H9 (cell line): Measurements from ENCODE around the gene NUDT21. TPM values are rescaled to one million over a fixed set of nuclear protein-coding genes. Genes with fewer than 3 reads are reported as not detected.

Experiments used
- DNase-seq: peaks from one replicate; pipeline ENCODE4 v3.0.0-alpha.2; 2017
- H2AFZ ChIP-seq: one replicate; pipeline ENCODE4 v1.6.1; 2013; ENCODE audit warnings: mild to moderate bottlenecking, low read length, control low read depth, moderate library complexity
- H2AK5ac ChIP-seq: 2 replicates; pipeline ENCODE4 v1.6.1; 2013; ENCODE audit warnings: low read length, control low read depth, mixed read lengths; ENCODE audit not compliant: insufficient read length
- H2BK120ac ChIP-seq: one replicate; pipeline ENCODE4 v1.6.1; 2013; ENCODE audit warnings: low read depth, mild to moderate bottlenecking, low read length, control low read depth, inconsistent platforms; ENCODE audit not compliant: poor library complexity, severe bottlenecking
- H2BK12ac ChIP-seq: 2 replicates; pipeline ENCODE4 v1.6.1; 2013; ENCODE audit warnings: low read length, control low read depth, mixed read lengths, low read depth; ENCODE audit not compliant: insufficient read length
- H2BK15ac ChIP-seq: 2 replicates; pipeline ENCODE4 v1.6.1; 2013; ENCODE audit warnings: low read depth, low read length, control low read depth
- H2BK20ac ChIP-seq: one replicate; pipeline ENCODE4 v1.6.1; 2013; ENCODE audit warnings: low read depth, mild to moderate bottlenecking, low read length, control low read depth, inconsistent platforms; ENCODE audit not compliant: poor library complexity, severe bottlenecking
- H2BK5ac ChIP-seq: 2 replicates; pipeline ENCODE4 v1.6.1; 2013; ENCODE audit warnings: low read length, control low read depth, mixed read lengths; ENCODE audit not compliant: insufficient read length
- H3K14ac ChIP-seq: 2 replicates; pipeline ENCODE4 v1.6.1; 2013; ENCODE audit warnings: low read length, control low read depth; ENCODE audit not compliant: insufficient read depth
- H3K18ac ChIP-seq: 2 replicates; pipeline ENCODE4 v1.6.1; 2013; ENCODE audit warnings: low read depth, mild to moderate bottlenecking, mixed read lengths, low read length, control low read depth; ENCODE audit not compliant: insufficient read length
- H3K23ac ChIP-seq: 2 replicates; pipeline ENCODE4 v1.6.1; 2013; ENCODE audit warnings: low read length, control low read depth, mixed read lengths, low read depth; ENCODE audit not compliant: insufficient read length
- H3K23me2 ChIP-seq: 2 replicates; pipeline ENCODE4 v1.6.1; 2013; ENCODE audit warnings: low read depth, mild to moderate bottlenecking, mixed read lengths, low read length, control low read depth; ENCODE audit not compliant: insufficient read length, poor library complexity, severe bottlenecking
- H3K27ac ChIP-seq: 2 replicates; pipeline ENCODE4 v1.5.1; 2013; ENCODE audit warnings: low read length, control low read depth, mixed read lengths, low read depth; ENCODE audit not compliant: insufficient read length
- H3K27me3 ChIP-seq: 2 replicates; pipeline ENCODE4 v1.6.1; 2013; ENCODE audit warnings: low read length, control low read depth, inconsistent platforms; ENCODE audit not compliant: insufficient read depth
- H3K4ac ChIP-seq: 2 replicates; pipeline ENCODE4 v1.6.1; 2013; ENCODE audit warnings: low read depth, mild to moderate bottlenecking, control low read depth, inconsistent platforms, low read length, moderate library complexity
- H3K4me1 ChIP-seq: 2 replicates; pipeline ENCODE4 v1.6.1; 2013; ENCODE audit warnings: low read length, control low read depth, inconsistent platforms; ENCODE audit not compliant: insufficient read depth
- H3K4me2 ChIP-seq: 2 replicates; pipeline ENCODE4 v1.6.1; 2013; ENCODE audit warnings: low read length, control low read depth, mixed read lengths; ENCODE audit not compliant: insufficient read length, insufficient read depth
- H3K56ac ChIP-seq: 2 replicates; pipeline ENCODE4 v1.6.1; 2013; ENCODE audit warnings: low read depth, mild to moderate bottlenecking, mixed read lengths, low read length, control low read depth; ENCODE audit not compliant: insufficient read length
- H3K79me1 ChIP-seq: 2 replicates; pipeline ENCODE4 v1.6.1; 2013; ENCODE audit warnings: low read depth, mild to moderate bottlenecking, moderate library complexity, low read length, control low read depth, inconsistent platforms; ENCODE audit not compliant: insufficient read depth, poor library complexity, severe bottlenecking
- H3K79me2 ChIP-seq: 2 replicates; pipeline ENCODE4 v1.6.1; 2013; ENCODE audit warnings: low read length, control low read depth, inconsistent platforms; ENCODE audit not compliant: insufficient read depth
- H3K9ac ChIP-seq: 2 replicates; pipeline ENCODE4 v1.6.1; 2013; ENCODE audit warnings: low read length, control low read depth, mixed read lengths; ENCODE audit not compliant: insufficient read length; ENCODE audit errors: extremely low read depth
- H3K9me3 ChIP-seq: one replicate; pipeline ENCODE4 v1.6.1; 2013; ENCODE audit warnings: low read depth, low read length, inconsistent platforms; ENCODE audit not compliant: control insufficient read depth
- H3T11ph ChIP-seq: one replicate; pipeline ENCODE4 v1.6.1; 2013; ENCODE audit warnings: mild to moderate bottlenecking, low read length, control low read depth, inconsistent platforms
- H4K20me1 ChIP-seq: one replicate; pipeline ENCODE4 v1.6.1; 2013; ENCODE audit not compliant: control insufficient read depth, insufficient read length, insufficient read depth
- H4K5ac ChIP-seq: 2 replicates; pipeline ENCODE4 v1.6.1; 2013; ENCODE audit warnings: low read depth, mild to moderate bottlenecking, mixed read lengths, low read length, control low read depth; ENCODE audit not compliant: insufficient read length
- H4K8ac ChIP-seq: replicated peaks from 2 replicates; pipeline ENCODE4 v1.6.1; 2013; ENCODE audit warnings: low read length, control low read depth, mixed read lengths, low read depth; ENCODE audit not compliant: insufficient read length
- H4K91ac ChIP-seq: 2 replicates; pipeline ENCODE4 v1.6.1; 2013; ENCODE audit warnings: low read depth, mild to moderate bottlenecking, moderate library complexity, mixed read lengths, low read length, control low read depth; ENCODE audit not compliant: insufficient read length
- H3K27ac Mint-ChIP-seq, 3 experiments: 2 replicates in 2 of 3; 3 replicates in 1 of 3; pipeline ENCODE4 v1.8.0; 2020 to 2021; ENCODE audit warnings: mixed read lengths in 3 of 3, mild to moderate bottlenecking in 1 of 3, moderate library complexity in 1 of 3
- H3K27me3 Mint-ChIP-seq: 2 replicates; pipeline ENCODE4 v1.8.0; 2021; ENCODE audit warnings: low read depth, mild to moderate bottlenecking, moderate library complexity, mixed read lengths
- H3K36me3 Mint-ChIP-seq, 3 experiments: 2 replicates in 2 of 3; 3 replicates in 1 of 3; pipeline ENCODE4 v1.8.0; 2020 to 2021; ENCODE audit warnings: low read depth in 3 of 3, mixed read lengths in 3 of 3; ENCODE audit not compliant: insufficient read depth in 1 of 3
- H3K4me1 Mint-ChIP-seq, 2 experiments: 2 replicates each; pipeline ENCODE4 v1.8.0; 2020; ENCODE audit warnings: mixed read lengths in 2 of 2
- H3K4me3 Mint-ChIP-seq, 2 experiments: 2 replicates in 1 of 2; 3 replicates in 1 of 2; pipeline ENCODE4 v1.8.0; 2020 to 2021; ENCODE audit warnings: mild to moderate bottlenecking in 2 of 2, mixed read lengths in 2 of 2, moderate library complexity in 1 of 2
- H3K9me3 Mint-ChIP-seq, 2 experiments: 2 replicates in 1 of 2; 3 replicates in 1 of 2; pipeline ENCODE4 v1.8.0; 2020; ENCODE audit warnings: mild to moderate bottlenecking in 2 of 2, mixed read lengths in 2 of 2, moderate library complexity in 1 of 2
- WGBS: extraction: QIAGEN DNeasy Blood & Tissue Kit; methylation state at CpG from one replicate; pipeline ENCODE4 v1.1.7; 2013; ENCODE audit warnings: missing lambda C conversion rate, low lambda C conversion rate, mixed read lengths; ENCODE audit not compliant: insufficient read length; ENCODE audit errors: extremely low coverage; 5-methylcytosine and 5-hydroxymethylcytosine counted together
- total RNA-seq: library from RNA; stranded (reverse); gene quantifications from 2 replicates; pipeline ENCODE4 v1.2.1, GENCODE V29; 2021
- TF ChIP-seq, protein P1 (sequence below): fragments of 200-600 bp; sonication (generic); conservative IDR thresholded peaks from 3 replicates; pipeline ENCODE4 v1.8.0; 2021; ENCODE audit warnings: antibody characterized with exemption, mild to moderate bottlenecking

Gene NUDT21
- total RNA-seq, 1 experiment from 2014 or later: 276 TPM

DNA sequence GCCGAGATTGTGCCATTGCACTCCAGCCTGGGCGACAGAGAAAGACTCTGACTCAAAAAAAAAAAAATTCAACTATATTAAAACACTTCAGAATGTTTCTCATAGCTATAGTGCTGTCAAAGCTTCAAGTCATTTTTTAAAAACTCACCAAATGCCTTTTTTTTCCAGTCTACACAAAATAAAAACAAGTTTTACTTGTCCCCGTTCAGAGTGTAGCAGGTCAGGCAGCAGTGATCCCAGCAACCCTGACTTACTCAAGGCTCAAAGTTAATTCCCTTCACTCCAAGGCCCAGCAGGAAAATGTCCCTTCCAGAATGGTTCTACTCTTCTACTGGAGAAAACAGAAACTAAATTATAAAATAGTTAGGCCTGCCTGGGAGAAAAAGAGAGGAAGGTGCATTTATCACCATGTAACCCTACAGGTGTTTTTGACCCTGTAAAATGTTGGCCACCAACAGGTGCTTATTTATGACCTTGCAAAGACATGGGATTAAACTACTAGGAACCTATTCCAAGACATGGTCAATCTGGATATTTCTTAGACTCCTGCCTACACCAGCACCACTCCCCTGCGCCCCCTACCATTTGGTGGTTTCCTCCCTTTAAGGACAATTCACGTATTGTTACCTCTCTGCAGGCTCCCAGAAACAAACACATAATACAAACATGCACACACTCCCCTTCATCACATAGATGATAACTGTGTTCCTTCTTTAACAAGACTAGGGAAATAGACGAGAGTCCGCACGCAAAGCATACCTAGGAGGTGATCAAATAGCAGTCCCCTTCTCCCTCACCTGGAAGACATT lies 31.2 kb downstream of the NUDT21 start:
- H3K79me1 ChIP-seq: no peaks in the 10 kb centered on the region
- Mint-ChIP-seq H3K9me3 (no peaks in the 10 kb centered on the region), H3K36me3 (no peaks in the 10 kb centered on the region; a peak in 2 of 7 replicates), H3K27ac (0 out of 7 replicates have a peak overlapping the region, but pooled peaks of 2 of the 3 experiments have one; percentile 9 to 49), H3K4me3 (no peak overlapping the region), H3K4me1 (peaks cover 43 to 51% of the 10 kb centered on the region in 2 experiments), H3K27me3 (peaks cover 14% of the 10 kb centered on the region)
- no peak overlapping the region for H3K18ac ChIP-seq
- H3K4ac ChIP-seq: no peak overlapping the region
- no peak overlapping the region for H2BK15ac ChIP-seq
- H4K8ac ChIP-seq: no peak overlapping the region
- no peak overlapping the region for H3K27ac ChIP-seq
- no peak overlapping the region for H2BK120ac ChIP-seq
- no CpG with 5 or more reads among the region's 8 CpGs for WGBS
- no peak overlapping the region for H2BK5ac ChIP-seq
- no peak overlapping the region for H3K14ac ChIP-seq
- no peaks in the 10 kb centered on the region for H3K9me3 ChIP-seq
- TF ChIP-seq, protein P1, sequence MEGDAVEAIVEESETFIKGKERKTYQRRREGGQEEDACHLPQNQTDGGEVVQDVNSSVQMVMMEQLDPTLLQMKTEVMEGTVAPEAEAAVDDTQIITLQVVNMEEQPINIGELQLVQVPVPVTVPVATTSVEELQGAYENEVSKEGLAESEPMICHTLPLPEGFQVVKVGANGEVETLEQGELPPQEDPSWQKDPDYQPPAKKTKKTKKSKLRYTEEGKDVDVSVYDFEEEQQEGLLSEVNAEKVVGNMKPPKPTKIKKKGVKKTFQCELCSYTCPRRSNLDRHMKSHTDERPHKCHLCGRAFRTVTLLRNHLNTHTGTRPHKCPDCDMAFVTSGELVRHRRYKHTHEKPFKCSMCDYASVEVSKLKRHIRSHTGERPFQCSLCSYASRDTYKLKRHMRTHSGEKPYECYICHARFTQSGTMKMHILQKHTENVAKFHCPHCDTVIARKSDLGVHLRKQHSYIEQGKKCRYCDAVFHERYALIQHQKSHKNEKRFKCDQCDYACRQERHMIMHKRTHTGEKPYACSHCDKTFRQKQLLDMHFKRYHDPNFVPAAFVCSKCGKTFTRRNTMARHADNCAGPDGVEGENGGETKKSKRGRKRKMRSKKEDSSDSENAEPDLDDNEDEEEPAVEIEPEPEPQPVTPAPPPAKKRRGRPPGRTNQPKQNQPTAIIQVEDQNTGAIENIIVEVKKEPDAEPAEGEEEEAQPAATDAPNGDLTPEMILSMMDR: peak; percentile 24; the same call in 1 of the 3 replicates
- no peak overlapping the region for H3T11ph ChIP-seq
- no peak for DNase-seq
- H2BK20ac ChIP-seq: no peak overlapping the region
- no peaks in the 10 kb centered on the region; the same call in 1 of the 2 replicates for H3K27me3 ChIP-seq
- H2AK5ac ChIP-seq: no peak overlapping the region
- no peak overlapping the region for H3K4me2 ChIP-seq
- H4K20me1 ChIP-seq: no peaks in the 10 kb centered on the region
- no peak overlapping the region for H3K9ac ChIP-seq
- H2BK12ac ChIP-seq: no peak overlapping the region
- peaks cover 7% of the 10 kb centered on the region for H3K23me2 ChIP-seq
- no peak overlapping the region for H3K56ac ChIP-seq
- no peak overlapping the region for H4K5ac ChIP-seq
- peaks cover 10% of the 10 kb centered on the region; the same call in 1 of the 2 replicates for H3K4me1 ChIP-seq
- H3K79me2 ChIP-seq: peaks cover 2% of the 10 kb centered on the region; the same call in 1 of the 2 replicates
- no peak overlapping the region for H3K23ac ChIP-seq
- no peak overlapping the region for H4K91ac ChIP-seq
- no peak overlapping the region for H2AFZ ChIP-seq
